C4-2B (cell line): ENCODE measurements around the gene MRPL48.

Experiments
- CTCF ChIP-seq: fragments of 450-650 bp; conservative IDR thresholded peaks from 2 replicates; pipeline ENCODE4 v1.5.1; 2017; ENCODE audit warnings: mild to moderate bottlenecking
- ZFX ChIP-seq: fragments of 450-650 bp; IDR thresholded peaks from 2 replicates; pipeline ENCODE4 v1.6.1; 2017

GRCh38 chr11:73757598-73757997, 30.1 kb upstream of the MRPL48 start:
- TF ChIP-seq CTCF, result no peak
- TF ChIP-seq ZFX, result no peak
